Tibial artery (tissue), 4 donors: ENCODE results near the gene PDE3A.
A peak's percentile ranks its signal among the peaks of the same experiment; 100 is the strongest.

Experiments used
- DNase-seq, 2 donors: peaks; one replicate each; pipeline ENCODE4 v3.0.0-alpha.2; 2019
- H3K27ac ChIP-seq, 2 donors: fragments of 200-600 bp; sonication (generic) in 1 of 2; 1 replicate in 1 of 2; 2 replicates in 1 of 2; pipeline ENCODE4 v1.5.1; 2018 to 2019; ENCODE audit warnings: mild to moderate bottlenecking in 1 of 2
- H3K27me3 ChIP-seq, 2 donors: fragments of 200-600 bp; sonication (generic) in 1 of 2; one replicate each; pipeline versions ENCODE4 v1.5.1 to v1.6.0; 2016 to 2019
- H3K36me3 ChIP-seq, 3 donors: fragments of 200-600 bp; sonication (generic) in 2 of 3; one replicate each; pipeline ENCODE4 v1.5.1; 2016 to 2019; ENCODE audit warnings: mild to moderate bottlenecking in 2 of 3
- H3K4me1 ChIP-seq, 4 donors: fragments of 200-600 bp; sonication (generic) in 2 of 4; 1 replicate in 3 of 4; 2 replicates in 1 of 4; pipeline ENCODE4 v1.5.1; 2016 to 2019
- H3K4me3 ChIP-seq, 2 donors: fragments of 200-600 bp; sonication (generic) in 1 of 2; 1 replicate in 1 of 2; 2 replicates in 1 of 2; pipeline ENCODE4 v1.5.1; 2018 to 2019; ENCODE audit warnings: mild to moderate bottlenecking in 2 of 2
- H3K9me3 ChIP-seq, 3 donors: fragments of 200-600 bp; sonication (generic) in 1 of 3; one replicate each; pipeline ENCODE4 v1.5.1; 2016 to 2019
- intact Hi-C: fragments of 100-400 bp; cut with DNase I; formaldehyde crosslinking; loops from one replicate; pipeline ENCODE4 v1.15.0; 2023; ENCODE audit warnings: low total_unique reads
- TF ChIP-seq, protein P1 (sequence below), 2 experiments: fragments of 200-600 bp in 1 of 2; fragments of 450-650 bp in 1 of 2; IDR thresholded peaks; one replicate each; pipeline ENCODE4 v1.5.1; 2017 to 2019; ENCODE audit warnings: antibody characterized with exemption in 2 of 2, mild to moderate bottlenecking in 1 of 2, moderate library complexity in 1 of 2

Gene PDE3A

DNA sequence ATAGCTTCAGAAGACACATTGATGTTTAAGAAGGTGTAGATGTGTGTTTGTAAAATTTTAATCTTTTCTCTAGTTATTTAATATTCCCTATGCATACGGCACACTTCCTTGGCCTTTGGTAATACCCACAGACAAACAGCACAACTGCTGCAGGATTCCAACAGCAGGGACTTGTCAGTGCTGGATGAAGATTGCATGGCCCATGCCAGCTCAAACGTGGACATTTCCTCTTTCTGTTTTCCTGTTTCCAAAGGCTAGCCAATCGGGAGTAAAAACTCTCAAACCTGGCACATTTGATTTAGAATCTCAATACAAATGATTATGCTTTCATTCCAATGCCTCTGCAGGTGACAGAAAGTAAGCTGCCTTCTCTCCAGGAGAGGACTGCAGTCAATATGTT lies 22.5 kb upstream of the PDE3A start:
- Histone ChIP-seq H3K36me3 (no peaks in the 10 kb centered on the region), H3K4me1 (peaks cover 0 to 13% (median 5%) of the 10 kb centered on the region in 4 donors), H3K9me3 (no peaks in the 10 kb centered on the region), H3K27ac (no peak overlapping the region), H3K27me3 (no peaks in the 10 kb centered on the region), H3K4me3 (no peak overlapping the region)
- intact Hi-C loops = no loop called here
- no peak for DNase-seq
- TF ChIP-seq, protein P1, sequence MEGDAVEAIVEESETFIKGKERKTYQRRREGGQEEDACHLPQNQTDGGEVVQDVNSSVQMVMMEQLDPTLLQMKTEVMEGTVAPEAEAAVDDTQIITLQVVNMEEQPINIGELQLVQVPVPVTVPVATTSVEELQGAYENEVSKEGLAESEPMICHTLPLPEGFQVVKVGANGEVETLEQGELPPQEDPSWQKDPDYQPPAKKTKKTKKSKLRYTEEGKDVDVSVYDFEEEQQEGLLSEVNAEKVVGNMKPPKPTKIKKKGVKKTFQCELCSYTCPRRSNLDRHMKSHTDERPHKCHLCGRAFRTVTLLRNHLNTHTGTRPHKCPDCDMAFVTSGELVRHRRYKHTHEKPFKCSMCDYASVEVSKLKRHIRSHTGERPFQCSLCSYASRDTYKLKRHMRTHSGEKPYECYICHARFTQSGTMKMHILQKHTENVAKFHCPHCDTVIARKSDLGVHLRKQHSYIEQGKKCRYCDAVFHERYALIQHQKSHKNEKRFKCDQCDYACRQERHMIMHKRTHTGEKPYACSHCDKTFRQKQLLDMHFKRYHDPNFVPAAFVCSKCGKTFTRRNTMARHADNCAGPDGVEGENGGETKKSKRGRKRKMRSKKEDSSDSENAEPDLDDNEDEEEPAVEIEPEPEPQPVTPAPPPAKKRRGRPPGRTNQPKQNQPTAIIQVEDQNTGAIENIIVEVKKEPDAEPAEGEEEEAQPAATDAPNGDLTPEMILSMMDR (IDR thresholded peaks at IDR 0.05) = no peak

DNA sequence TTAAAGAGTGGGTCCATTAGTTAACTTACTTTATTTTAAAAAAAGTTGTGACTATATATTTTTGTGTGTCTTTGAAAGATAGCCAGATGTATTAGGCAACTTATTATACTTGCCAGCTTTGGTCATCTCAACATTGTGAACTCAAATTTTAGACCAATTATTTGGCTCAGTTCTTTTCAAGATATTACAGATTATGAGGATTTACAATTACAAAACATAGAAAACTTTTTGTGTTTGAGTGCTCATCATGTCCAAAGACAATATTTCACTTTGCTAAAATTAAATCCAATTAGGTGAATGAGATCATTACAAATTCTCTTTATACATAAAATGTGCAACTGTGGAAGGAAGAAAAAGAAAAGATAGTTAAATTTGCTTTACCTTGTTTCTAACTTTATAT lies 18.3 kb upstream of the PDE3A start:
- H3K4me3 ChIP-seq = no peak overlapping the region
- H3K4me1 ChIP-seq = peaks cover 0 to 30% (median 7%) of the 10 kb centered on the region in 4 donors
- H3K27me3 ChIP-seq = no peaks in the 10 kb centered on the region
- no peak for DNase-seq
- peak overlapping the region; percentile 58 to 71 for H3K27ac ChIP-seq
- TF ChIP-seq, protein P1 (IDR thresholded peaks at IDR 0.05) = no peak
- H3K9me3 ChIP-seq = no peaks in the 10 kb centered on the region
- intact Hi-C loops = no loop called here
- no peaks in the 10 kb centered on the region for H3K36me3 ChIP-seq

DNA sequence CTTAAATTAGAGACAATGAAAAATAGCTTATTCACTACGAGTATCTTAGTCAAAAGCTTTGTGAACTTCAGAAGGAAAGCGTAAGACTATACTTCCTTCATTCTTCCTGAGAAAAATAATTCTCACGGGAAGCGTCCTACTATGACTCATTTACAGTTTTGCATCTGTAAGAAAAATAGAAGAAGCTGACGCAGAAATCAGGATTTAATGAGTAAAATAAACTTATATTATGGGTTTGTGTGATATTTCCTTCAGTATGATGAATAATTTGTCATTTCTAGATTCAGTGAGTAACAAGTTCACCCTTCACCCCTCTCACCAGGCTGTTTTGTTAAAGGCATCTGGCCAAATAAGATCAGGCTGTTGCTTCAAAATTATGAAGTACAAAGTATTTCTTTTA lies 17.8 kb upstream of the PDE3A start:
- no peaks in the 10 kb centered on the region for H3K9me3 ChIP-seq
- TF ChIP-seq, protein P1 (IDR thresholded peaks at IDR 0.05) = no peak
- intact Hi-C loops = no loop called here

DNA sequence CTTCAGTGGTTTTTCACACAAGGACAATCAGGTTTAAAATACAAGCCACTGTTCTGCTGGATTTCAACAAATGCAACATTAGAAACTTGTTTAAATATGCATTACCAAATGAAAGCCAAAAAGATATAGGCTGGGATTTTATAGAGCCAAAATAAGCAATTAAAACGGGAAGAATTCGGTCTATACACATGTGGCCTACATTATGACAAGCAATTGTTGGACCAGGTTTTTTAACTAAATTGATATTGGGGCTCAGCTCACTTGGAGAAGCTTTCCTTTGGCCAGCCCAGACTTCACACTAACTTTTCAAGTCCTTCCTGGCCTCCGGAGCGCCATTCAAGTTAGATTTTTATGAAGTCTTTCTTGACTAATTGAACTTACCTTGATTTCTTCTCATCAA lies 16.9 kb upstream of the PDE3A start:
- peaks cover 0 to 35% (median 6%) of the 10 kb centered on the region in 4 donors for H3K4me1 ChIP-seq
- intact Hi-C loops = no loop called here
- TF ChIP-seq, protein P1 (IDR thresholded peaks at IDR 0.05) = no peak
- peak overlapping the region in 1 of 2 donors; percentile 71 for H3K27ac ChIP-seq
- H3K4me3 ChIP-seq = no peak overlapping the region
- no peaks in the 10 kb centered on the region for H3K27me3 ChIP-seq
- no peaks in the 10 kb centered on the region for H3K36me3 ChIP-seq
- H3K9me3 ChIP-seq = no peaks in the 10 kb centered on the region
- DNase-seq = no peak

More for the DNA sequence above, 17.8 kb upstream of the PDE3A start:
- Histone ChIP-seq H3K4me1 (peaks cover 0 to 30% (median 7%) of the 10 kb centered on the region in 4 donors), H3K27me3 (no peaks in the 10 kb centered on the region), H3K36me3 (no peaks in the 10 kb centered on the region), H3K27ac (peak overlapping the region; percentile 58 to 71), H3K4me3 (no peak overlapping the region)
- no peak for DNase-seq

DNA sequence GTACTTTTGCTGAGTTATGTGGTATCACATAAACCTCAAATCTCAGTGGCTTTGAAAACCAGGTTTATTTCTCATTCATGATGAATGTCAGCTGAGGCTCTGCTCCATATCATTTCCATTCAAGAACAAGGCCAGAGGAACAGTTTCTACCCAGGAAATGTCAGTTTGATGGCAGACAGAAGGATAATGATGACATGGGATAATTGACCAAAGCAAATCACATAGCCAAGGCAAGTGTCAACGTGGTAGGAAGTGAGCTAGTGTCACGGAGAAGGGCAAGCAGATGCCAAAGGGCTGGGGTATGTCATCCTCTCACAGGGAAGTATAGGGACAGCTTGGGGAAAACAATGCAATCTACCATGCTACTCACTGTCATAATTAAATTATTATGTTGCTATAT lies 12.3 kb upstream of the PDE3A start:
- intact Hi-C loops = no loop called here
- Histone ChIP-seq H3K4me3 (no peak overlapping the region), H3K36me3 (no peaks in the 10 kb centered on the region), H3K27me3 (no peaks in the 10 kb centered on the region), H3K4me1 (peaks cover 0 to 45% (median 5%) of the 10 kb centered on the region in 4 donors), H3K9me3 (no peaks in the 10 kb centered on the region), H3K27ac (no peak overlapping the region)
- TF ChIP-seq, protein P1 (IDR thresholded peaks at IDR 0.05) = no peak
- DNase-seq = no peak

DNA sequence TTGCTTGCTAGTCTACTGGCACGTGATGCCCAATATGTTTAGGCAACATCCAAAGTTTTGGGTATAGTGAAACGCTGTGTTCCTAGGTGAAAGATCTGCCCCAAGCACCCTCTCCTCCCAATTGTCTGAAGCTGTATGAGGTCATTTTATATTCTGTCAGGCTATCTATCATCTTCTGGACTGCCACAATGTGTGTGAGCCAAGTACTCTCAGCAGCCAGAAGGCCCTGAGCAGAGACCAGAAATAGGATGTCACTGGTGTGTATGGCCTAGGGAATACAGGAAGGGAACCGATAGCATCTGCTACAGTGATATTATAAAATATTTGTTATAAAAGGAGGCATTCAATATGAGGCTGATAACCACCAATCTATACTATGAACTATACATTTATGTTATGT lies 7.9 kb upstream of the PDE3A start:
- Histone ChIP-seq H3K4me1 (peaks cover 0 to 30% (median 5%) of the 10 kb centered on the region in 4 donors), H3K27ac (no peak overlapping the region), H3K36me3 (no peaks in the 10 kb centered on the region), H3K27me3 (no peaks in the 10 kb centered on the region), H3K4me3 (no peak overlapping the region), H3K9me3 (no peaks in the 10 kb centered on the region)
- intact Hi-C loops = loop anchor here (10.0 kb wide), 1 partner anchor 586 kb away; no protein-coding TSS in a partner anchor
- TF ChIP-seq, protein P1 (IDR thresholded peaks at IDR 0.05) = no peak
- DNase-seq = no peak
